Gastrocnemius medialis (tissue), 4 donors: ENCODE results near the gene KLHL28. TPM values are rescaled to one million over a fixed set of nuclear protein-coding genes. Genes with fewer than 3 reads are reported as not detected.

Experiments used
- ATAC-seq, 2 donors: fragments of 150-250 bp; one replicate each; pipeline ENCODE4 v1.9.1; 2016
- DNase-seq, 2 donors: peaks; one replicate each; pipeline ENCODE4 v3.0.0-alpha.2; 2019
- H3K27ac ChIP-seq, 4 donors: fragments of 200-600 bp; sonication (generic); 1 replicate in 1 of 4; 2 replicates in 3 of 4; pipeline ENCODE4 v1.5.1; 2016 to 2018; ENCODE audit warnings: mild to moderate bottlenecking in 2 of 4, moderate library complexity in 1 of 4
- H3K27me3 ChIP-seq, 3 donors: fragments of 200-600 bp; sonication (generic) in 2 of 3; 1 replicate in 1 of 3; 2 replicates in 2 of 3; pipeline versions ENCODE4 v1.5.1 to v1.6.0; 2016 to 2019; ENCODE audit warnings: mild to moderate bottlenecking in 1 of 3, moderate library complexity in 1 of 3
- H3K36me3 ChIP-seq, 2 donors: fragments of 200-600 bp; sonication (generic) in 1 of 2; one replicate each; pipeline ENCODE4 v1.5.1; 2017 to 2018
- H3K4me1 ChIP-seq, 2 donors: fragments of 200-600 bp; sonication (generic) in 1 of 2; one replicate each; pipeline ENCODE4 v1.5.1; 2016 to 2017; ENCODE audit warnings: mild to moderate bottlenecking in 2 of 2
- H3K4me3 ChIP-seq, 4 donors: fragments of 200-600 bp; sonication (generic) in 3 of 4; 1 replicate in 1 of 4; 2 replicates in 3 of 4; pipeline ENCODE4 v1.5.1; 2016 to 2019; ENCODE audit warnings: mild to moderate bottlenecking in 2 of 4
- H3K9me3 ChIP-seq, 3 donors: fragments of 200-600 bp; sonication (generic) in 2 of 3; 1 replicate in 1 of 3; 2 replicates in 2 of 3; pipeline ENCODE4 v1.5.1; 2016 to 2019
- CTCF ChIP-seq, 5 experiments: fragments of 450-650 bp in 3 of 5; fragments of 200-600 bp in 2 of 5; sonication (generic) in 2 of 5; IDR thresholded peaks in 4 of 5; conservative IDR thresholded peaks in 1 of 5; 1 replicate in 4 of 5; 2 replicates in 1 of 5; pipeline ENCODE4 v1.5.1; 2016 to 2019; ENCODE audit warnings: antibody characterized with exemption in 5 of 5, mild to moderate bottlenecking in 3 of 5, moderate library complexity in 3 of 5
- POLR2A ChIP-seq, 2 donors: fragments of 450-650 bp; IDR thresholded peaks; one replicate each; pipeline ENCODE4 v1.6.1; 2017; ENCODE audit warnings: antibody characterized with exemption in 2 of 2, mild to moderate bottlenecking in 2 of 2, moderate library complexity in 2 of 2
- in situ Hi-C, 4 donors: fragments of 200-750 bp; cut with MboI; loops; one replicate each; pipeline versions ENCODE4 v1.15.0 to v1.8.0; 2017; ENCODE audit warnings: low sequenced_read_pairs in 4 of 4
- intact Hi-C: fragments of 100-400 bp; cut with DNase I; formaldehyde crosslinking; loops from one replicate; pipeline ENCODE4 v1.15.1; 2023; ENCODE audit warnings: low total_unique reads
- total RNA-seq, 4 donors: library from RNA; depleted of rRNA; stranded (reverse); fragments of >200 nt; gene quantifications; one replicate each; pipeline versions ENCODE4 v1.1.0 to v1.2.3, GENCODE V29; 2016

The KLHL28 gene
- total RNA-seq, 4 donors from 2014 or later, result 7.3 to 11.9 (median 8.2) TPM

DNA sequence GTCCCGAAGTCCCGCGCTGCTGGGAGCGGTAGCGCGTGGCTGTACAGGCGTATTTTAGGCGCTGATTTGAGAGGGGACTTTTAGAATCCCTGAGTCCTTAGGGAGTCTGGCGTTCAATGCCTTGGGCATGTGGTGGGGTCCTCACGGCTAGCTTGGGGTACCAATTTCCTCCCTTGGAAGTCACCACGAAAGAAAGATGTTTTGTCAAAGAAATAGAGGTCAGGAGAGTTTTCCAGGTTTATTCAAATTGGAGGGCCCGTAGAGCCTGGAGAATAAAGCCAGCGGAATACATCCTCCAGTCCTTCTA is 63.9 kb downstream of the KLHL28 start:
- no peak for TF ChIP-seq POLR2A (IDR thresholded peaks at IDR 0.05)
- TF ChIP-seq CTCF (IDR thresholded peaks at IDR 0.05 in 4 of 5, conservative IDR thresholded peaks at IDR 0.05 in 1 of 5), result no peak
- ATAC-seq (peak in 1 of 2 donors; percentile 66), DNase-seq (no peak)
- H3K4me1 ChIP-seq, result peaks cover 17% of the 10 kb centered on the region in 2 donors
- no peaks in the 10 kb centered on the region for H3K27me3 ChIP-seq
- in situ Hi-C loops, result loop anchor here in 3 of 4 donors (5.0 to 10.0 kb wide), 2 partner anchors 65 to 67 kb away; partner anchors contain the start of genes KLHL28 (in 3 of the 3) and TOGARAM1 (in 3 of the 3)
- no peaks in the 10 kb centered on the region for H3K36me3 ChIP-seq
- intact Hi-C loops, result loop anchor here (1.0 kb wide), 3 partner anchors 64 to 237 kb away; partner anchors contain the start of genes FKBP3 and KLHL28
- peak overlapping the region; percentile 83 to 99 (median 92) for H3K27ac ChIP-seq
- H3K4me3 ChIP-seq, result peak overlapping the region; percentile 62 to 86 (median 67)
- no peaks in the 10 kb centered on the region for H3K9me3 ChIP-seq

DNA sequence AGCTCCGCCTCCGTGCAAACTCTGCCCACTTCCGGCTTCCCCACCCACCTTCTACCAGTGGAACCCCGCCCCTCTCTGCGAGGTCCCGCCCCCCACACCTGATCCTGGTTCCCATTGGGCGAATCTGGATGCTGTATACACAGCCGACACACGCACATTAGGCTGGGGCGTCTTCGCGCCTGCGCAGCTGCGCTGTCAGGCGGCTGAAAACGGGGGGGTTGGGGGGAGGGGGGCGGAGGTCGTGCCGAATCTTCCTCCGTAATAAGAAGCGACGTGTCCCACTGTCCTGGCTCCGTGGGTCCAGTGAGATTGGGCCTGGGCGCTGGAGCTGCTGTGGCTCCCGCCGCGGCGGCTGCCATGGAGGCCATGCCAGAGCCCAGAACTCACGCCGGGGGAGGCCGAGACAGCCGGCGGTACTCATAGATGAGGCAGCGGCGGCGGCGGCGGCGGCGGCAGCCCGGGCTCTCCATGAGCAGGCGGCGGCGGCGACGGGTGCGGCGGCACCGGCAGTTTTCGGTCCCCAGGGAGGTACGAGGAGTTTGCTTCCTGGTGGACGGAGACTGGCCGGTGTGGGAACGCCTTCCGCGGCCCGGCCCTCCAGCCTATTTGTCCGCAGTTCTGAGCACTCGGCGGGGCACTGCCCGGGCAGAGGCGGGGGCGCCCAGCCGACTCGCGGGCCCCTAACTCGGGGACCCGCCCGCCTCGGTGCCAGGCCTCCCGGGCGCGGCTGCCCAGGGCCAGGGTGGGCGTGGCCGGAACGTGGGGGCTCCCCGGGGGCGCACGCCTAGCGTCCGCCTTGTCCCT is 64.5 kb downstream of the KLHL28 start:
- intact Hi-C loops, result loop anchor here (1.0 kb wide), 3 partner anchors 64 to 237 kb away; partner anchors contain the start of genes FKBP3 and KLHL28
- peak overlapping the region; percentile 62 to 86 (median 67) for H3K4me3 ChIP-seq
- H3K9me3 ChIP-seq, result no peaks in the 10 kb centered on the region
- peaks cover 17% of the 10 kb centered on the region in 2 donors for H3K4me1 ChIP-seq
- DNase-seq (peak; percentile 97 to 99), ATAC-seq (peak; percentile 97)
- H3K36me3 ChIP-seq, result no peaks in the 10 kb centered on the region
- in situ Hi-C loops, result loop anchor here in 3 of 4 donors (5.0 to 10.0 kb wide), 2 partner anchors 65 to 68 kb away; partner anchors contain the start of genes KLHL28 (in 3 of the 3) and TOGARAM1 (in 3 of the 3)
- TF ChIP-seq POLR2A (IDR thresholded peaks at IDR 0.05), result peak; percentile 65 to 83
- TF ChIP-seq CTCF (IDR thresholded peaks at IDR 0.05 in 4 of 5, conservative IDR thresholded peaks at IDR 0.05 in 1 of 5), result peak in 1 of 5 experiments; percentile 8
- no peaks in the 10 kb centered on the region for H3K27me3 ChIP-seq
- peak overlapping the region; percentile 83 to 99 (median 92) for H3K27ac ChIP-seq

GRCh38 chr14:44896275-44897040 is 65.3 kb downstream of the KLHL28 start:
- Histone ChIP-seq H3K27me3 (no peaks in the 10 kb centered on the region), H3K27ac (peak overlapping the region; percentile 83 to 99 (median 92)), H3K4me1 (peaks cover 17% of the 10 kb centered on the region in 2 donors), H3K4me3 (peak overlapping the region in 3 of 4 donors; percentile 30 to 86 (median 67)), H3K9me3 (no peaks in the 10 kb centered on the region), H3K36me3 (no peaks in the 10 kb centered on the region)
- no peak for TF ChIP-seq POLR2A (IDR thresholded peaks at IDR 0.05)
- no peak for TF ChIP-seq CTCF (IDR thresholded peaks at IDR 0.05 in 4 of 5, conservative IDR thresholded peaks at IDR 0.05 in 1 of 5)
- in situ Hi-C loops (loop anchor here in 3 of 4 donors (5.0 to 10.0 kb wide), 2 partner anchors 66 to 68 kb away; partner anchors contain the start of genes KLHL28 (in 3 of the 3) and TOGARAM1 (in 3 of the 3)), intact Hi-C loops (loop anchor here (1.0 kb wide), 3 partner anchors 65 to 238 kb away; partner anchors contain the start of genes FKBP3 and KLHL28)
- ATAC-seq (no peak), DNase-seq (no peak)

- Histone ChIP-seq H3K36me3 (no peaks in the 10 kb centered on the region), H3K4me1 (peaks cover 17% of the 10 kb centered on the region in 2 donors), H3K9me3 (no peaks in the 10 kb centered on the region), H3K27ac (no peak overlapping the region), H3K4me3 (no peak overlapping the region), H3K27me3 (no peaks in the 10 kb centered on the region)
- in situ Hi-C loops (loop anchor here in 3 of 4 donors (5.0 to 10.0 kb wide), 2 partner anchors 67 to 69 kb away; partner anchors contain the start of genes KLHL28 (in 3 of the 3) and TOGARAM1 (in 3 of the 3)), intact Hi-C loops (no loop called here)
- no peak for ATAC-seq
- no peak for TF ChIP-seq CTCF (IDR thresholded peaks at IDR 0.05 in 4 of 5, conservative IDR thresholded peaks at IDR 0.05 in 1 of 5)
- TF ChIP-seq POLR2A (IDR thresholded peaks at IDR 0.05), result no peak
- DNase-seq, result no peak
Measured at GRCh38 chr14:44895716-44896115, 66.0 kb downstream of the KLHL28 start.
